Left hindlimb (tissue), 1 donor: ENCODE results near the gene KLF15.

ENCODE experiments used
- DNase-seq: peaks from one replicate; pipeline ENCODE4 v3.0.0-alpha.2; 2018

KLF15 gene

DNA sequence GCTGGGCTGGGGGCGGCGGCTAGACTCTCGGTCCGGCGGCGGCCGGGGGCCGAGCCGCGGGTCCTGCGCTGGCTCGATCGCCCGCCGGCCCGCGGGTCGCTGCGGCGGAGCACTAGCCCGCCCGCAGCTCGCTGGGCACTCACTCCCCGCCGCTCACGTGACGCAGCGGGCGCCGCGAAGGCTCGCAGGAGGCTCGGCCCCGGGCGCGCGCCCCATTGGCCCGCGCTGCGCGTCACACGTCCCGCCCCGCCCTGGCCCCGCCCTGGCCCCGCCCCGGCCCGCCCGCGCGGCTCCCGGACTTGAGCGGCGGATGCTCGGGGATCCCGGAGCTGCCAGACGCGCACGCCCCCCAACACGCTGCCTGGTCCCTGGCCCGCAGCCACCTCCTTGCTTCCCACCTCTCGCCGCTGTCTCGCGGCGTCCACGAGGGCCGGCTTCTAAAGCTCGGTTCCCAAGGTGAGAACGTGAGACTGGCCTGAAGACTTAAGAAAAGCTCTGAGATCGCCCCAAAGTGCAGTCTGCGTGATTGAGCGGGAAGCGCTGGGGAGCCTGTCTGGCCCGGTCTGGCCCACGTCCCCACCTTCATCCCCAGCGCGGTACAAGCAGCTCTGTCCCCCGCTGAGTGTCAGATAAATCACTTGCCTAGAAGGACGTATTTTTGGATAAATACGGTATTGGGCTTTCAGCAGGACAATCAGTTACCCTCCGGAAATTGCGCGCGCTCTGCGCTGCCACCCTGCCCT lies at the start of gene KLF15:
Gene KLF15, minus strand, starts transcription at position 114 of the 743 bp plus-strand sequence. CDS start 4,486 bp downstream, outside the sequence.
- peak; percentile 89 for DNase-seq

DNA sequence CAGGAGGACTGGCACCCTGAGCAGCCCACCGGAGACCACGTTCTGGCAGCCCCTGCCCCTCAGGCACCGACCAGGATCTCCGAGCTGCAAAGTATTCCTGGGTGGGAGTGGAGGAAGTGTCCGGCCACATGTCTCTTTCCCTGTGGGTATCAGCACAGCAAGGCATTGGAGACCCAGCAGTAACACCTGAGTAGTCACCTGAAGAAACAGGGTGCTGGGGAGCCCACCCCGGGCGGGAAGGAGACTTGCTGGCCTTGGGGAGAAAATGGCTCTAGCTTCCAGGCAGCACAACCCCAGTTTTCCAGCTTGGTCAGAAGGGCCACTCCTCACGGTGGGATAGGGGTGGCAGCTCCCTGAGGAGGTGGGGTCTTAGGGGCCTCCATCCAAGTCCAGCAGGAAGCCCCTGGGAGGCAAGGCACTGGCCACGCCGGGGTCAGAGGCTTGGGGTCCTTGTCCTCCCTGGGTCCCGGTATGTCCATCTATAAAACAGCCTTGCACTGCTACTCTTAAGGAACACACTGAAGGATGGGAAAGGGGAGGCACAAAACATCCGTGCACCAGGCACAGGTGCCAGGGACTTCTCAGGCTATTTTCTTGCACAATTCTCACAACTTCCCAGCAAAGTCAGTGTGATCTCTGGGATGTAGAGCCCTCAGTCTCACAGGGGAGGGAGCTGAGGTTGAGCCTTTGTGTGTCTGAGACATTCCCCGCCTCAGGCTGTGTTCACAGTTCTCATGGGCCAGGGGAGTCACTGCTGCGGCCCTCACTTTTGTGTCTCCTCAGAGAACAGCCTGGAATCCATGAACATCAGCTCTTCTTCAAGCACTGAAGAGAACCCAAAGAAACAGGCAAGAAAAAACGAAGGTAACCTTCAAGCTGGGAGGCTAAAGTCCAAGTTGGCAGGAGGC lies 49.4 kb upstream of the KLF15 start:
- no peak for DNase-seq

DNA sequence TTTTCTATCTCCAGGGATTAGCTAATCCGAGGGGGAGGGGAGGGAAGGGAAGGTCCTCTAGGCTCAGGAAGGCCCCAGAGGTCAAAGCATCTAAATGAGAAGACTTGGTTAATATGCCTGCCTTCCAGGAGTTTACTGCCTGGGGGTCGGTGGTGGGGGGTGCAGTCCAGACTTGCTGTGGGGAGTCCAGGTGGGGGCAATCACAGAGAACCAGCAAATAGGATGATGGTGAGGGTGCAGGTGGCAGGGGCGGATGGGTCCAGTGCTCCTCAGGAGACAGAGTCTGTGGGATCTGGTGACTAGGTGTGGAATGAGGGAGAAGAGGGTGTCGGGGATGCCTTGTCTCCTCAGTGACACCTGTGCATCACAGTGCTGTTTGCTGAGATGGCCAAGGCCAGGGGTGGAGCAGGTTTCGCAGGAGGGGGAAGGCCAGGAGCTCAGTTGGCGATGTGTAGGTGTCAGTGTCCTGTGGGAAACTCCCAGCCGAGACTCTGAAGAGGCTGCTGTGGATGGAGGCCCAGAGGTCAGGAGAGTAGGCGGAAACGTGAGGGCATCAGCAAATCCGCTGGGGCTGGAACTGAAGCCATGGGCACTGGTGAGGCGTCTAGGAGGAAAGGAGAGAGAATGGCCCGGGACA lies 45.6 kb upstream of the KLF15 start:
- DNase-seq, result no peak

DNA sequence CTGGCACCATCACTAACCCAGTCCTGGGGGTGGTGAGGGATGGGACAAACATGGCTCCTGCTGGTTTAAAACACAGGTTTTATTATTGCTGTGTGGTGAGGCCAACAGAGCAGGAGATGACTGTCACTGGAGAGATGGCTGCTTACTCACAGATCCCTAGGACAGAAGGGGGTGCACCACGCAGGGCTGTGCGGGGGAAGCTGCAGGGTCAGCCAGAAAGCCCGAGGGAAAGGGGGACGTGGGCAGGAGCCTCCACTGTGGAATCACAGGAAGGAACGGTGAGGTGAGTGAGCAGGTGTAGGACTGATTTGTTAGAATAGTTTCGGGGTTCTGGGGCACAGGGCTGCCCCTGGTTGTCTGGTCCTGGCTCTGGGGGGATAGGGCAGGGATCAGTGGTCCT lies 45.0 kb upstream of the KLF15 start:
- no peak for DNase-seq

DNA sequence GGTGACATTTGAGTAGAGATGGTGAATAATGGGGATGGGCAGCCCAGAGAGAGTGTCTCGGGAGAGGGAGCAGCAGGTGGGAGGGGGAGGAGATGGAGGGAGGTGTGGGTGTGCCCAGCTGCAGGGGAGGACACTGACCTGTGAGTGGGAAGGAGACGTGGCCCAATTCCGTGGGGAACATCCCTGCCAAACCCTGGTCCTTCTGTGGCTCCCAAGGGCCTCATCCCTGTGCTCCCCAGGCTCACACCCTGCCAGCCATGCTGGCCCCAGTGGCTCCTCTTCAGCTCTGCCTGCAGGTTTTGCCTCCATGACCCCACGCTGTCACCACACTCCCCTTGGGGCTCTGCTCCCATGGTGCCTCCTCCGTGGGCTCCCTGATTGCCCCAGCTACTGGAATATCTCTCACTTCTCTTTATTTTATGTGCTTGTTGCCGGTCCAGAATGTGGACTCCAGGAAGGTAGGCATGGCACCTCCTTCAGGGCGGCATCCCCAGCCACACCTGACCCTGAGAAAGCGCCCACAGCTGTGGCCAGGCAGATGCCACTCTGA lies 44.5 kb upstream of the KLF15 start:
- no peak for DNase-seq

DNA sequence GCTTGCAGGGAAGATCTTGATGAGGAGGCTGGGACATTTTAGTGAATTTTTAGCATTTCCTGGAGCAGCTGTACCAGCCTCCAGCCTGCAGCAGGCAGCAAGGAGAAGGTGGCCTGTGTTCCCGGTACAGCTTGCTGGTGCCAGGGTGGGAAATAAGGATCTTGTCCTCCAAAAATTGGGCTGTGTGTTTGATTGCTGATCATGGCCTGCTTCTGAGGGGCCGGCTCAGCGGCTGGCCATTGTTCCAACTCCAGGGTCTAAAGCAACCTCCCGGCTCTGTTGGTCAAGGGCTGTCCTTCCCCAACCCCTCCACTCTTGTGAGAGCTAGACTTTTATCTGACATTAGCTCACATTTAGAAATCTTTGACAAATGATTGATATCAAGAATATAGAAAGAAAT lies 42.5 kb upstream of the KLF15 start:
- no peak for DNase-seq

DNA sequence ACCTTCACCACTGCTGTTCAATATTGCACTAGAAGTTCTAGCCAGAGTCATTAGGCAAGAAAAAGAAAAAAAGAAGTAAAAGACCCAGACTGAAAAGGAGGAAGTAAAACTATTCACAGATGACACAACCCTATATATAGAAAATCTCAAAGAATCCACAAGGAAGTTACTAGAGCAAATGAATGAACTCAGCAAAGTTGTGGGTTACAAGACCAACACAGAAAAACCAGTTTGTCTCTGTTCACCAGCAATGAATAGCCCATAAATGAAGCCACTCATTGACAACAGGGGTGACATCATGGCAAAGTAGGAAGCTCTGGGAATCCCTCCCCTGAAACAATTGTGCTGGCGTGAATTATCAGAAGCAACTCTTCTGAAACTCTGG lies 42.1 kb upstream of the KLF15 start:
- no peak for DNase-seq

DNA sequence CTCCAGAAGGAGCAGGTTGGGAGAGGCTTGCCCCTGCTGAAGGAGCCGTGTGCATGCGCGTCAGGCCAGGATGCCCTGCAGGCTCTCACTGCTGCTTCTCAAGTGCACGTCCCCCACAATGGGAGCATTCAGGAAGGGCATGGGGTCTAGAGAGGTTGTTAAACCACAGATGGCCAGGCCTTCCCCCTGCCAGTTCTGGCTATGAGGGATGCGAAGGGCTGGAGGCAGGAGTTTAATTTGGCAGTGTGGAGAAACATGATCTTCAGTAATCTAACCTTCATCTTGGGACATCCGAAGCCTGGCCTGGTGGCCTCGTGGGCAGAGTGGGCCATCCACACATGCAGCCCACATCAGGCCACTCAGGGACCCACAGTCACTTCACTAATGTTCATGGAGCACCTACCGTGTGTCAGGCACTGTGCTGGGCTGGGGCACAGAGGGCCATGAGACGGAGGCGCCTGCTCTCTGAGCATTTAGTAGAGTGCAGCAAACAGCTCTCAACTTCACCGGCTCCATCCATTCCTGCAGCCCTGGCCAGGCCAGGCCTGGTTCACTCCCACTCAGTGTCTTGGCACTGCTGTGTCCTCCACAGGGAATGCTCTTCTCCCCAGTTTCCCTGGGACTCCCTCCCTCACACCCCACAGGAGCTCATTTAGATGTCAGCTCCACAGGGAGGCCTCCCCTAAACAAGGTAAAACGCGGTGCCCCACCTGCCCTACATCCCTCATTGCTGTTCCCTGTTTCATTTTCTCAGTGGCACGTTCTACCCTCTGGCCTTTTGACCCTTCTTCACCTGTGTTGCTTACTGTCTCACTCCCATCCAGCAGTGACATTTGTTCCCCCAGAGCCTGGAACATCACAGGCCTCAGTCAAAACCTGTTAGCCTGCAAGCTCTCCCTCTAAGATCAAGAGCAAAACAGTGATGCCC lies 41.5 kb upstream of the KLF15 start:
- no peak for DNase-seq

DNA sequence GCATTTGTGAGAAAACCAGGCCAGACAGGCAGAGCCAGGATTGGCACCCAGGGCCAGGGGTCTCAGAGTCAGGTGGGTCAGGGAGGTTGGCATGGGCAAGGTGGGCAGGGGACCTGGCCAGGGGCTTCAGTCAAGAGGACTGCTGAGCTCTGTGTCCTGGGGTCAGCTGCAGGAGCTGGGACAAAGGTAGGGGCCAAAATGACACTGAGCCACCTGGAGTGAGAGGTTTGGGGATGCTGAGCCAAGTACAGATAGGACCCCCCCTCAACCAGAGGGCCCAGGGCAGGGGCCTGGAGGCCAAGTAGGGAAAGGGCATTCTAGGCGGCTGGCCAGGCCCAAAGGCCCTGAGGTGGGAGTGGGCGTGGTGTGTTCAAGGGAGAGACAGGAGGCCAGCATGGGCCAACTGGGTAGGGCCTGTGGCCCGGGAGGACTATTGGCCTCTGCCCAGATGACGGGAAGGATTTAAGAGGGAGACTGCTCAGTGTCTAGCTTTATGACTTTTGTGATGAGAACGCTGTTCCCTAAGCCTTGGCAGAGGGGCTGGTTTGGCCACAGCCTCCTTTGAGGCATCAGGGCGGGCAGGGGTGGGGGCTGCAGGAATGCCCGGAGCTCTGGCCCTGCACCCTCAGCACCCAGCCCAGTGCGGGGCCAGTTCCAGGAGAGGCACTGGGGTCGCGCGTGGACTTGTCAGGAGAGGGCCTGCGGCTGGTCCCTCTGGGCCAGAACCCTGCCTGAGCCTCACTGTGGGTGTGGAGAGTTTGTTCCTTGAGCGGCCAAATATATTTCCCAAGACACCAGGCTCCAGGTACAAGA lies 40.6 kb upstream of the KLF15 start:
- DNase-seq, result no peak

DNA sequence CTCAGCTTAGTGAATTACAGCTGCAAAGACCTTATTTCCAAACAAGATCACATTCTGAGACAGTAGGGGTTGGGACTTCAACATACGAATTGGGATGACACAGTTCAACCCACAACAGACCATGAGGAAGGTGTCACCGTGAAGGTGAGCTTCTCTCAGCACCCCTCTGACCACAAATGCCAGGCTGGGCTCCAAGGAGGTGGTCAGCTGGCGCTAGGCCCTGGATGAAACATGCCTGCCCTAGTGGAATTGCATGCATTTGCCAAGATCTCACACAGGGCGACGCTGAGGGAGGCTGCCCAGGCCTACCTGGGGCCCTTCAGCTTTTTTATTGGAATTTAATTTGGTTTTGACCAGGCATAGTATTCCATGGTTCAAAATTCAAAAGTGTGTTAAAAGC lies 39.3 kb upstream of the KLF15 start:
- DNase-seq, result no peak

DNA sequence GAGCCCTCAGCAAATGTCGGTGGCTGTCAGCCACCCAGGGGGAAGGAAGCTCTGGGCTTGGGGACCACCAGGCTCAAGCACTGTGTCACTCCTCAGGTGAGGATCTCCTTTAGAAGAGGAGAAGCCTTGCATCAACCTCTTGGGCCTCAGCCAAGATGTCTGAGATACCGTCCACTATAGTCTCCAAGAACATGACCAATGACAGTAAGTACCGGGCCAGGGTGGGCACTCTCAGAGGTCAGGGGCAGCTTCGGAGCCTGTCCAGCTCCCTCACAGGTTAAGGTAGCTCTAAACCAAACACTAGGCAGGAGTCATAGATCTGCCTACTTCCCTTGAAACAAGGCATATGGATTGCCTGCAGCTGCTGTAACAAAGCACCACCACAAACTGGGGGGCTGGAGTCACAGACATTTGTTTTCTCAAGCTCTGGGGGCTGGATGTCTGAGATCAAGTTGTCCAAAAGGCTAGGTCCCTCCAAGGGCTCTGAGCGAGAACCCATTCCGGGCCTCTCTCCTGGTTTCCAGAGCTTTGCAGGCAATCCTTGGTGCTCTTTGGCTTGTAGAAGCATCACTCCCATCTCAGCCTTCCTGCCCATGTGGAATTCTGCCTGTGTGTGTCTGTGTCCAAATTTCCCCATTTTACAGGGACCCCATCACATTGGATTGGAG lies 38.8 kb upstream of the KLF15 start:
- DNase-seq, result no peak

DNA sequence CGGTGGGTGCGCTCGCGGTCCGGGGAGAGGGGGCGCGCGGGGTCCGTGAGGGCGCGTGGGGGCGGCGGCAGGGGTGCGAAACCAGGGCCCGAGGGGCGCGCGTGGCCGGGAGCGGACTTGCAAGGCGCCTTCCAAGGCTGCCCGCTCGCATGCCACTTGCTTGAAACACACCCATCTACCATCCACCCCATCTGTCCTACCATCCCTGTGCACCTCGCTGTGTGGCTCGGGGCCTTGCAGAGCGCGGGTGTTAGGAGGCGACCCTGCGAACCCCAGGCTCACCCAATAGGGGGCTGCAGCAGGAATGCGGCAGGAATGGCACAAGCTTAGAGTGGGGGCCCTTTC lies 37.7 kb upstream of the KLF15 start:
- no peak for DNase-seq

DNA sequence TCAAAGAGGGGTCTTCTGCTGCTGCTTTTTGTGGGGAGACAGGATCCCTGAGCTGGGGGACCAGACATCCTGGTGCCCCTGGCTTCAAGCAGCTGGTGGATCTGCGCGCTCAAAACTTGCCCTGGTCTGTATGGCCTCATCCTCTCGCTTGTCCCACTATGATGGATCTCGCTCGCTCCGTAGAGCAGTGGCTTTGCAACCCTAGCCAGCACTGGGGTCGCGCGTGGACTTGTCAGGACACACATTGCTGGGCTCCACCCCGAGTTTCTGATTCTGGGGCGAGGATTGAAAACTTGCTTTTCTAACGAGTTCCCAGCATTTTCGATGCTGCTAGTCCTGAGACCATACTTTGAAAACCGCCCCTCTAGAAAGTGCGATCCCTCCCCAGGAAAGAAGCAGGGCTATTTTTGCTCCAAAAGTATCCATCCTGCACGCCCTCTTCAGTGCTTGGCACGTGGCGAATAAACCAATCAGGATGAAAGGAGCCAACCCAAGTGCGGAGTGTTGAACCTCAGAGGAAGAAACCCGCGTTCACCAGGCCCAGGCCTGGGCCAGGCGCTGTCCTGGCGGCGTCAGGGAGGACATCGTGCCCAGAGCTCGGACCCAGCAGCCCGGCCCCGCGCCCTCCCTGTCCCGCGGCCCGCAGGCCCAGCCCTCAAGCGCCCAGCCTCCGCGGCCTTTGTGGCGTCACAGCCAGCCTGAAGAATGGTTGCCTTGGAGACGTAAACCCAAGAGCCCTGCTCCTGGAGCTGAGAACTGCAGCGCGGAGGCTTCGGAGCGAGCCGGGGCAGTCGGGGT lies 37.2 kb upstream of the KLF15 start, which contains the start of gene CFAP100:
Gene CFAP100, plus strand, starts transcription at position 731 of the 798 bp plus-strand sequence. CDS start 1,092 bp downstream, outside the sequence.
- DNase-seq, result peak; percentile 75

DNA sequence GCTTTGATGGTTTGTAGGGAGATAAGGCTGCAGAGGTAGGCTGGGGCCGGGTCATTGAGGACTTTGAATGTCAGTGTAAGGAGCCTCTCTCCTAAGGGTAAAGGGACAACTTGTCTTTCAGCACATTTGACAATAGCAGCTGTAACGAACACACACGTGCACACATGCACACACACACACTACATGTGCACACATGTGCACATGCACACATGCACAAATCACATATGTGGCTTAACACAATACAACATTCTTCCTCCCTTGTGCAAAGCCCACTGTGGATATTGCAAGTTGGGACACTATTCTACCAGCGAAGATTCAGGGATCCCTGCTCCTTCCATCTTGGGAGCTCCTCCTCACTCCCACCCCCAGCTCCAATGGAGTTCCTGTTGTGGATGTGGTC lies 36.4 kb upstream of the KLF15 start:
- DNase-seq, result no peak

DNA sequence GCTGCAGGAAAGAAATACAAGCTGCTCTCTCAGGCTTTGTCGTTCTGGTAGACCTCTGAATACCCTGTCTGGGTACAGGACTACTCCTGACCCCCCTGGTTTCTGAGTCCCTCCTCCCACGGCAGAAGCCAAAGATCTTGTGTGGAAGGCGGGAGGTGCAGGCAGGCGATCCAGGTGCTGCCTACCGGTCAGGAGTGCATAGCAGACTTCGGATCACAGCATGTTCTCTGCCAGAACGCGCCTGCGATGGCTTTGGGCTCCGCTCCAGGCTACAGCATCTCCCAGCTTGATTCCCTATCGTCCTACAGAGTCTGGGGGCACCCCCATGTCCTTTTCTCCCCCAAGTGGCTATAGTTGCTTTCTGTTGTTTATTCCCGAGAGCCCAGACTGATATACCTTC lies 35.0 kb upstream of the KLF15 start:
- DNase-seq, result no peak

DNA sequence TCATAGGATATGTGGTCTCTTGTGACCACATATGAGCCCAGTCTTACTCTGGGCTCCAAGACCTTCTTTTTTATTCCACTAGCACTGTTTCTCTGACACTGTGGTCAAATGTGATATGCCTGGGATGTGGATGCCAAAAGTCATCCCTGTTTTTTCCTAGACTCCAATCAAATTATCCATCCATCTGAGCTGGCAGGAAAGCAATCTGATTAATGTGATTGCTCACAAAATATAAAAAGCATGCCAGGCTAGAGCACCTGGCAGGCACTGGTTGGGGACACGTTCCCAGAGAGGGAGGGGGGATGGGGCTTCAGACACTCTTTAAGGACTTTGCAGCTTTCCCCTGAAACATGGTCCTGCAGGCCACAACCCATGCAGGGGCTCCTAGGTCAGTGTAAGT lies 34.4 kb upstream of the KLF15 start:
- DNase-seq, result no peak

DNA sequence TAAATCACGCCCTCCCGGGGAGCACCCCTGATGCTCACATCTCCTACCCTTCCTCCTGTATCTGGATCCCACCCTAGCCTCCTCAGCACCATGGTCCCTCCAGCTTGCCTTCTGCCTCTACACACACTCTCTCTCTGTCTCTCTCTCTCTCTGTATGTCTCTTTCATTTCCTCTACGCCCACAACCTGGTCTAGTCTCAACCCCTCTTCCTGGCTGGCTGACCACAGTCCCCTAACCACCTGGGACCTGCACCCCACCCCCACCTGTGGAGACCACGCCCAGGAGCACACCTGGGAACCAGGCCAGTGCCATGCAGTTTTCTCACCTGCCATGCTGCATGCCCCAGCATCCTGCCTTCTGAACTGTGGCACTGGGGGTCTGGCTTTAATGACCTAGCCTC lies 33.5 kb upstream of the KLF15 start:
- DNase-seq, result no peak

DNA sequence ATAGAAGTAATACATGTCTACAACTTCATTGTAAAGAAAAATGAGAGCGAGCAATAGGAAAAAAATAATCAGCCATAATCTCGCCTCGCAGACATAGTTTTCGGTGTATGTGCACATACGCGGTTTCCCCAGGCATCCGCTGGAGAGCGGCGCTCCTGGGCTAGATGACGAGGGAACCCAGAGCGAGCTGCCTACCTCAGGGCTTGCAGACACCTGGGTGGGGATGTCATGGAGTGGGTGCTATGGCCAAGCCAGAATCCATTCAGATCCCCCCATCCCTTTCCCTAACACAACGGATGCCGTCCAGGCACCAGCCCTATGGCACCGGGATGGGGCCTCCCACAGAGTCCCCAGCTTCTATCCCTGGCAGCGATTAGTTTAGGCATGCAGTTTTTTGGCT lies 33.0 kb upstream of the KLF15 start:
- no peak for DNase-seq

DNA sequence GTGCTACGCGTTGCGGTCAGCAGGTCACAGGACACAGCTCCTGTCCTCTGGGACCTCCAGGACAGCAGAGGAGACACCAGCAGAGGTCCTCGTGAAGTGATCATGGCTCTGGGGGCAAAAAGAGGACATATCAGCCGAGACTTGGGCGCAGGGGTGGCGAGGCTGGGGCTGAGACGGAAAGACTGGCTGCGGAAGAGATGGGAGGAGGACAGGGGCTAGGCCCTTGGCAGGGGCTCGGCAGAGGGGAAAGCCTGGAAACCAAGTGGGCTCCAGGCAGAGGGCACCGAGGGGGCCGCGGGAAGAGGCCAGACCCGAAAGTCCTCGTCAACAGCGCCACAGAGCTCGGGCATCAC lies 32.6 kb upstream of the KLF15 start:
- DNase-seq, result no peak
